OCI-LY3 (cell line): Measurements from ENCODE around the gene KCNA1.

Source experiments
- EZH2phosphoT487 ChIP-seq: fragments of 200-600 bp; shearing (Covaris generic); IDR thresholded peaks from 2 replicates; pipeline ENCODE4 v1.6.1; 2018; ENCODE audit warnings: antibody characterized with exemption, mixed run types, low read depth
- TF ChIP-seq, protein P1 (sequence below): fragments of 200-600, 300-600 bp; sonication (generic); IDR thresholded peaks from 2 replicates; pipeline ENCODE4 v1.5.1; 2014; ENCODE audit warnings: antibody characterized with exemption, low read length, low read depth

GRCh38 chr12:4867384-4867783 is 42.3 kb upstream of the KCNA1 start:
- TF ChIP-seq, protein P1, sequence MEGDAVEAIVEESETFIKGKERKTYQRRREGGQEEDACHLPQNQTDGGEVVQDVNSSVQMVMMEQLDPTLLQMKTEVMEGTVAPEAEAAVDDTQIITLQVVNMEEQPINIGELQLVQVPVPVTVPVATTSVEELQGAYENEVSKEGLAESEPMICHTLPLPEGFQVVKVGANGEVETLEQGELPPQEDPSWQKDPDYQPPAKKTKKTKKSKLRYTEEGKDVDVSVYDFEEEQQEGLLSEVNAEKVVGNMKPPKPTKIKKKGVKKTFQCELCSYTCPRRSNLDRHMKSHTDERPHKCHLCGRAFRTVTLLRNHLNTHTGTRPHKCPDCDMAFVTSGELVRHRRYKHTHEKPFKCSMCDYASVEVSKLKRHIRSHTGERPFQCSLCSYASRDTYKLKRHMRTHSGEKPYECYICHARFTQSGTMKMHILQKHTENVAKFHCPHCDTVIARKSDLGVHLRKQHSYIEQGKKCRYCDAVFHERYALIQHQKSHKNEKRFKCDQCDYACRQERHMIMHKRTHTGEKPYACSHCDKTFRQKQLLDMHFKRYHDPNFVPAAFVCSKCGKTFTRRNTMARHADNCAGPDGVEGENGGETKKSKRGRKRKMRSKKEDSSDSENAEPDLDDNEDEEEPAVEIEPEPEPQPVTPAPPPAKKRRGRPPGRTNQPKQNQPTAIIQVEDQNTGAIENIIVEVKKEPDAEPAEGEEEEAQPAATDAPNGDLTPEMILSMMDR: no peak
- no peak for TF ChIP-seq EZH2phosphoT487
